Ishikawa (cell line): ENCODE data around the gene USP4.

ENCODE experiments used
- CEBPB ChIP-seq: IDR thresholded peaks from 2 replicates; pipeline ENCODE4 v1.6.1; 2012
- CREB1 ChIP-seq: IDR thresholded peaks from 2 replicates; pipeline ENCODE4 v1.6.1; 2012; ENCODE audit warnings: low read depth
- EGR1 ChIP-seq: IDR thresholded peaks from 2 replicates; pipeline ENCODE4 v1.6.1; 2012
- EP300 ChIP-seq: IDR thresholded peaks from 2 replicates; pipeline ENCODE4 v1.6.1; 2012; ENCODE audit warnings: borderline replicate concordance
- FOXM1 ChIP-seq: IDR thresholded peaks from 2 replicates; pipeline ENCODE4 v1.6.1; 2012; ENCODE audit warnings: low read depth, borderline replicate concordance
- MAX ChIP-seq: IDR thresholded peaks from 2 replicates; pipeline ENCODE4 v1.6.1; 2012
- NFIC ChIP-seq: IDR thresholded peaks from 2 replicates; pipeline ENCODE4 v1.6.1; 2012
- RAD21 ChIP-seq: IDR thresholded peaks from 2 replicates; pipeline ENCODE4 v1.6.1; 2012; ENCODE audit warnings: low read depth
- REST ChIP-seq: IDR thresholded peaks from 2 replicates; pipeline ENCODE4 v1.6.1; 2012; ENCODE audit warnings: low read depth, mild to moderate bottlenecking
- TAF1 ChIP-seq: IDR thresholded peaks from 2 replicates; pipeline ENCODE4 v1.6.1; 2012; ENCODE audit warnings: low read depth, mild to moderate bottlenecking
- TCF12 ChIP-seq: IDR thresholded peaks from 2 replicates; pipeline ENCODE4 v1.6.1; 2012; ENCODE audit warnings: low read depth
- TEAD4 ChIP-seq: IDR thresholded peaks from 2 replicates; pipeline ENCODE4 v1.6.1; 2012
- USF1 ChIP-seq: IDR thresholded peaks from 2 replicates; pipeline ENCODE4 v1.6.1; 2012
- YY1 ChIP-seq: IDR thresholded peaks from 2 replicates; pipeline ENCODE4 v1.6.1; 2012; ENCODE audit warnings: low read depth
- ZBTB7A ChIP-seq: IDR thresholded peaks from 2 replicates; pipeline ENCODE4 v1.6.1; 2012; ENCODE audit warnings: low read depth

USP4 gene

GRCh38 chr3:49333916-49334633 is 5.8 kb downstream of the USP4 start:
- TF ChIP-seq TEAD4 (no peak), CEBPB (no peak), EP300 (no peak), TCF12 (no peak), TAF1 (no peak), RAD21 (no peak), EGR1 (no peak), ZBTB7A (no peak), MAX (no peak), USF1 (no peak), CREB1 (no peak), NFIC (no peak), YY1 (no peak), FOXM1 (no peak), REST (no peak)

- TF ChIP-seq CEBPB = no peak
- TF ChIP-seq NFIC = no peak
- TF ChIP-seq EP300 = no peak
- no peak for TF ChIP-seq USF1
- no peak for TF ChIP-seq ZBTB7A
- TF ChIP-seq RAD21 = no peak
- TF ChIP-seq TEAD4 = no peak
- TF ChIP-seq REST = no peak
- no peak for TF ChIP-seq CREB1
- no peak for TF ChIP-seq EGR1
- TF ChIP-seq MAX = no peak
- no peak for TF ChIP-seq FOXM1
Measured at GRCh38 chr3:49333091-49333490, 6.8 kb downstream of the USP4 start.

- TF ChIP-seq TAF1 (no peak), YY1 (no peak), CEBPB (no peak), RAD21 (no peak), USF1 (no peak), FOXM1 (no peak), TCF12 (no peak), CREB1 (no peak)
Measured at GRCh38 chr3:49329186-49329585, 10.7 kb downstream of the USP4 start.

- TF ChIP-seq RAD21 = peak; percentile 14; the same call in 1 of the 2 replicates
- no peak for TF ChIP-seq USF1
- TF ChIP-seq CREB1 = no peak
- no peak for TF ChIP-seq TEAD4
Measured at GRCh38 chr3:49327485-49327884, 12.4 kb downstream of the USP4 start.

- TF ChIP-seq YY1 (no peak), CEBPB (no peak), TAF1 (no peak)
Measured at GRCh38 chr3:49324768-49325167, 15.1 kb downstream of the USP4 start.
